NB4 (cell line): ENCODE measurements around the gene ELMOD1.

Source experiments
- DNase-seq: peaks from one replicate; pipeline ENCODE4 v3.0.0; 2010; ENCODE audit warnings: low read depth
- H3K4me3 ChIP-seq: one replicate; pipeline ENCODE4 v1.5.1; 2011; ENCODE audit warnings: mild to moderate bottlenecking, low read depth, low read length, moderate library complexity
- MYC ChIP-seq: IDR thresholded peaks from 2 replicates; pipeline ENCODE4 v1.6.1; 2011; ENCODE audit warnings: low read depth, low read length
- POLR2A ChIP-seq: IDR thresholded peaks from 2 replicates; pipeline ENCODE4 v1.6.1; 2011; ENCODE audit warnings: mild to moderate bottlenecking; ENCODE audit not compliant: insufficient read length; ENCODE audit errors: extremely low read depth
- TF ChIP-seq, protein P1 (sequence below): IDR thresholded peaks from 2 replicates; pipeline ENCODE4 v1.6.1; 2011; ENCODE audit warnings: low read depth, low read length
- TF ChIP-seq, protein P2 (sequence below): IDR thresholded peaks from one replicate; pipeline ENCODE4 v1.5.1; 2012; ENCODE audit warnings: low read depth, low read length

Gene ELMOD1

DNA sequence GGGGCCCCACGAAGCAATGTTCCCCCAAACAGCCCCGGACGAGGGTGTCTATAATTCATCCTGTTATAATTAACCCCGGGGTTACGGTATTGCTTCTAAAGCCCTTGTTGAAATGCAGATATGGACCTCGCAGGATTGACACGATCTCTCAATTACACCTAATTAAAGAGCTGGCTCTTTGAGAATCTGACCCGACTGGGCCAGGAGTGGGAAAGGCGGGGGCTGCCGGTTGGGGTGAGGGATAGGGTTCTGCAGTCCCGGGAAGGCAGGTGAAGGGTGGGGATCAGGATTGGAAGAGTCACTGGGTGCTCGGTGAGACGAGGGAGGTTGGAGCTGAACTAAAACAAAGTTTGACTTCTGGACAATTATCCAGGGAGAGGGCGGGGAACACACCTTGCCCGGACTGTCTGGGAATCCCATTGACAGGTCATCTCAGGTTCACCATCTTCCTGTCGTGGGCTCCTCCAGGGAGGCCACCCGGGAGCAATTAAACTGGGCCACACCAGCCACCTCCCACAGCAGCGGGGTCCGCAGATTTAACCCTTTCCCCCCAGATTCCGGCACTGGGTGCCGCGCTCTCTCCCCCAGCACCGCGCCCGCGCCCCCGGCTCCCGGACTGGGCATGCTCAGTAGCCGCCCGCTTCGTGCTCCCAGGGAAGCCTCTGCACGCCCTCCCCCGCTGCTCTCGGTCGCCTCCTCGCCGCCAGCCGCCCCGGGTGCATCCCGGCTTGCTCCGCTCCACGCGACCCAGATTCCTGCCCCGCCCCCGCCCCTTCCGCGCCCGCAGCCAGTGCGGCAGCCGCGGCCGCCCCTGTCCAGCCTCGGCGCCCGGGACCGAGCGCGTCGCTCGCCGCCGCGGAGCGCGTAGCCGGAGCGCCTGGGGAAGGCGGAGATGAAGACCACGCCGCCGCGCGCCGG, at the start of gene ELMOD1:
TSS of gene ELMOD1 (plus strand) at position 688 of the 918 bp plus-strand sequence. CDS start 27,043 bp downstream, outside the sequence.
- peak; percentile 16 for DNase-seq
- TF ChIP-seq, protein P1, sequence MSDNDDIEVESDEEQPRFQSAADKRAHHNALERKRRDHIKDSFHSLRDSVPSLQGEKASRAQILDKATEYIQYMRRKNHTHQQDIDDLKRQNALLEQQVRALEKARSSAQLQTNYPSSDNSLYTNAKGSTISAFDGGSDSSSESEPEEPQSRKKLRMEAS: no peak
- TF ChIP-seq POLR2A: no peak
- TF ChIP-seq, protein P2, sequence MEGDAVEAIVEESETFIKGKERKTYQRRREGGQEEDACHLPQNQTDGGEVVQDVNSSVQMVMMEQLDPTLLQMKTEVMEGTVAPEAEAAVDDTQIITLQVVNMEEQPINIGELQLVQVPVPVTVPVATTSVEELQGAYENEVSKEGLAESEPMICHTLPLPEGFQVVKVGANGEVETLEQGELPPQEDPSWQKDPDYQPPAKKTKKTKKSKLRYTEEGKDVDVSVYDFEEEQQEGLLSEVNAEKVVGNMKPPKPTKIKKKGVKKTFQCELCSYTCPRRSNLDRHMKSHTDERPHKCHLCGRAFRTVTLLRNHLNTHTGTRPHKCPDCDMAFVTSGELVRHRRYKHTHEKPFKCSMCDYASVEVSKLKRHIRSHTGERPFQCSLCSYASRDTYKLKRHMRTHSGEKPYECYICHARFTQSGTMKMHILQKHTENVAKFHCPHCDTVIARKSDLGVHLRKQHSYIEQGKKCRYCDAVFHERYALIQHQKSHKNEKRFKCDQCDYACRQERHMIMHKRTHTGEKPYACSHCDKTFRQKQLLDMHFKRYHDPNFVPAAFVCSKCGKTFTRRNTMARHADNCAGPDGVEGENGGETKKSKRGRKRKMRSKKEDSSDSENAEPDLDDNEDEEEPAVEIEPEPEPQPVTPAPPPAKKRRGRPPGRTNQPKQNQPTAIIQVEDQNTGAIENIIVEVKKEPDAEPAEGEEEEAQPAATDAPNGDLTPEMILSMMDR: no peak
- TF ChIP-seq MYC: no peak
- H3K4me3 ChIP-seq: no peak within 1 kb of the TSS

DNA sequence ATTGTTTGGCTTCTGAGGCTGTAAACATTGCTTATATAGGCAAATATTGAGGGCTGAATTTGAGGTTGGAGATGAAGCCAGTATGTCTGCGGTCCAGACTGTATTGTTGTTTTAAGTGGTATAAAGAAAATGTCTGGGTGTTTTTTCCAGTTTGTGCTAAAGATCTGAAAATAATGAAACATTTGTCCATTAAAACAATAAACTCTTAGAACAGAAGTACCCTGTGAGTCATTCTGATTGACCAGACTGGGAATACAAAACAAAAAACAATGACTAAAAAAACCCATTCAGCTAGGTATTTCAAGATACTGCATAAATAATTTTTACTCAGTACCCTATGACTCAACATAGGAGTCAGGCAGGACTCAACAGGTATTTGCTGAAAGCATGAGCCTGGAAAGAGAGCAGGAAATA, 45.8 kb upstream of the ELMOD1 start:
- TF ChIP-seq MYC (no peak), POLR2A (no peak)
- TF ChIP-seq, protein P1: no peak
- TF ChIP-seq, protein P2: no peak
- H3K4me3 ChIP-seq: no peak overlapping the region
- no peak for DNase-seq

DNA sequence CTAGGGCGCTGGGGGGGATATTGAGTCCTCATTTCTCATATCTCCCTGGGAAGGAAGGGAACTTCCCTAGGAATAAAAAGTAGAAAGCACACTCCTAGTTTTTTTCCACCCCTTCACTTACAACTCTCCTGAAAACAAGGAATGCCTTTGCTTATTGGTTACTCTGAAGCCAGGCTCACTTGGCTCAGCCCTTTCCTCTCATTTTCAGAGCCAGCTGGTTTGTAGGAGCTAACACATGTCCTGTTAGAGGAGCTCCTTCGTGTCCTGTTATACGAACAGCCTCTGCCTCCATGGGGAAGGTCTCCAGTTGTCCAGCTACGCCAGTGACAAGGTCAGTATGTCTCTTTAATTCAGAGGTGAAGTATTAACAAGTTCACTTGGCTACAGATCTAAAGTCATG, 43.0 kb upstream of the ELMOD1 start:
- no peak for DNase-seq
- TF ChIP-seq POLR2A (no peak), MYC (no peak)
- TF ChIP-seq, protein P2: no peak
- TF ChIP-seq, protein P1: no peak

DNA sequence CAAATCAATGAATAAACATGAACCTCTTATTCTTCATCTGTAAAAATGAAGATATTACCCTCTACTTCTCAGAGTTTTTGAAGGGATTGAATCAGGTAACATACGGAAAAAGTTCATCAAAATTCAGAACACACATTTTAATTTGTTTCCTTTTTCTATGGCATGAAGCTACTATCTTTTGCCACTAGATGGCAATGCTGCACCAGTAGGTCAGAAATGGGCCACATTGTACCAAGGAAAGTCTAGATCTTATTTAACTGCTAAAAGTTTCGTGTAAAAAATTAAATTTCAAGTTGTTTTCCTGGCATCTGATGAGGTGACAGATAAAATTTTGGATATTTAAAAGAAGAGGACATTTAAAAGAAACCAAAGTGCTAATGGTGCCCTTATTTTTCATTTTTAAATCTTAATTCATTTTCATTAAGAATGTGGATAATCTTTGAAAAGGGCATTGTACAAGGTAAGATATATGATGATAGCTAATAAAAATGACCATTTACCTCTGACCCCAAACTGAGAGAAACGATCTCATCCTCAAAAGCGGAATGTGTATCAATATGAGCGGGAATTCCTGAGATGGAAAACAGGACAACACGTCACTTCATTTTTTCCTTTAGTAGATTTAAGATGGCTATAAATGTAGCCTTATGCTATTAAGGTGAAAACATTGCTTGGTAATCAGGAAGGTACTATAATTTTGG, 41.5 kb upstream of the ELMOD1 start:
- peak; percentile 61 for DNase-seq
- TF ChIP-seq, protein P1: no peak
- TF ChIP-seq, protein P2: peak; percentile 87
- no peak overlapping the region for H3K4me3 ChIP-seq

More for the DNA sequence above, 43.0 kb upstream of the ELMOD1 start:
- no peak overlapping the region for H3K4me3 ChIP-seq

DNA sequence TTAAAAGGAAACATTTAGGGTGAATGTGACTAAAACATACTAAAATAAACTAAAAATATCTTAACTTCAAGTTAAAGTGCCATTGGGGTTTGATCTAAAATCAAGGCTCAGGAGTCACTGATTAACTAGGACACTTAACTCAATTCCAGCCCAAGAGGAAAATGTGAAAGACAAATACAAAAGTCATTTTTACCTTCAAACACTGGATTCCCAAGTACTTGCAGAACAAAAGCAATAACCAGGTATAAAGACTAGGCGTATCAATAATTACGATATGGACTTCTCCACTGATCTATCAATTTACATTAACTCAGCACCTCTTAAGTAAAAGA, 41.0 kb upstream of the ELMOD1 start:
- H3K4me3 ChIP-seq: no peak overlapping the region
- DNase-seq: no peak
- TF ChIP-seq MYC: no peak
- TF ChIP-seq, protein P2: no peak
- TF ChIP-seq, protein P1: no peak
